OCI-LY3 (cell line): Measurements from ENCODE around the gene ZNF319.

Experiments
- EZH2phosphoT487 ChIP-seq: fragments of 200-600 bp; shearing (Covaris generic); IDR thresholded peaks from 2 replicates; pipeline ENCODE4 v1.6.1; 2018; ENCODE audit warnings: antibody characterized with exemption, mixed run types, low read depth
- TF ChIP-seq, protein P1 (sequence below): fragments of 200-600, 300-600 bp; sonication (generic); IDR thresholded peaks from 2 replicates; pipeline ENCODE4 v1.5.1; 2014; ENCODE audit warnings: antibody characterized with exemption, low read length, low read depth

DNA sequence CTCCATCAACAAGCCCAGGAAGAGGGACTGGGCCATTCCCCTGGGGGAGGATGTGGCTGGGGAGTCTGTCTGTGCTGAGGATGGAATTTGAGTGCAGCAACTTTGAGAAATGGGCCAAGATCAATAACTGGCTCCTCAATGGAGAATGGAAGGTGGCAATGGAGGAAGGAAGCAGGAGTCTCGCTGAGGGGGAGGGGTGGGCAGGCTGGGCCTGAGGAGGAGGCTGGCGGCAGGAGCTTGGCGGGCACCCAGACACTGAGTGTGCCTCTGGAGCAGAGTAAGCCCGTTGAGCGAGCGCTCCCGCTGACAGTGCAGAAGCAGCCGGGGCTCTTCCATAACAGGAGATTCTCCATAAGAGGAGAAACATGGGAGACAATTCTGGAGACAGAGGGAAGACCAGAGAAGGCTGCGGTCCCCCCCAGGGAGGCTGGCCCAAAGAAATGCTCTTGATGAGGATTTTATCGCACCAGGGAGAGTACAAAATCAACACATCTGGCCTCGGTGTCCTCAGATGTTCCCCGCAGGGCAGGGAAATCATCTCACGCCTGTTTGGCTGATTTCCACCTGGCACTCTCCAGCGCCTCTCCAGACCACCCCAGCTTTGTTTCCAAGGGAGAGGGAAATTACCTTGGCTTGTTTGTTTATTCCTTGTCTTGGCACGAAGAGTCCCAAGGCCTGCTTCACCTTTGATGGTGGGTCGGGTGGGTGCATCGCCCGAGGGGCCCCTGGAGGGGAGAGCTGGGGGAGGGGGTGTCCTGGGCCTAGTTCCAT, 22.3 kb upstream of the ZNF319 start:
- TF ChIP-seq, protein P1, sequence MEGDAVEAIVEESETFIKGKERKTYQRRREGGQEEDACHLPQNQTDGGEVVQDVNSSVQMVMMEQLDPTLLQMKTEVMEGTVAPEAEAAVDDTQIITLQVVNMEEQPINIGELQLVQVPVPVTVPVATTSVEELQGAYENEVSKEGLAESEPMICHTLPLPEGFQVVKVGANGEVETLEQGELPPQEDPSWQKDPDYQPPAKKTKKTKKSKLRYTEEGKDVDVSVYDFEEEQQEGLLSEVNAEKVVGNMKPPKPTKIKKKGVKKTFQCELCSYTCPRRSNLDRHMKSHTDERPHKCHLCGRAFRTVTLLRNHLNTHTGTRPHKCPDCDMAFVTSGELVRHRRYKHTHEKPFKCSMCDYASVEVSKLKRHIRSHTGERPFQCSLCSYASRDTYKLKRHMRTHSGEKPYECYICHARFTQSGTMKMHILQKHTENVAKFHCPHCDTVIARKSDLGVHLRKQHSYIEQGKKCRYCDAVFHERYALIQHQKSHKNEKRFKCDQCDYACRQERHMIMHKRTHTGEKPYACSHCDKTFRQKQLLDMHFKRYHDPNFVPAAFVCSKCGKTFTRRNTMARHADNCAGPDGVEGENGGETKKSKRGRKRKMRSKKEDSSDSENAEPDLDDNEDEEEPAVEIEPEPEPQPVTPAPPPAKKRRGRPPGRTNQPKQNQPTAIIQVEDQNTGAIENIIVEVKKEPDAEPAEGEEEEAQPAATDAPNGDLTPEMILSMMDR, result no peak
- no peak for TF ChIP-seq EZH2phosphoT487
